ENCODE measurements around the gene C16orf87.

Gene C16orf87

DNA sequence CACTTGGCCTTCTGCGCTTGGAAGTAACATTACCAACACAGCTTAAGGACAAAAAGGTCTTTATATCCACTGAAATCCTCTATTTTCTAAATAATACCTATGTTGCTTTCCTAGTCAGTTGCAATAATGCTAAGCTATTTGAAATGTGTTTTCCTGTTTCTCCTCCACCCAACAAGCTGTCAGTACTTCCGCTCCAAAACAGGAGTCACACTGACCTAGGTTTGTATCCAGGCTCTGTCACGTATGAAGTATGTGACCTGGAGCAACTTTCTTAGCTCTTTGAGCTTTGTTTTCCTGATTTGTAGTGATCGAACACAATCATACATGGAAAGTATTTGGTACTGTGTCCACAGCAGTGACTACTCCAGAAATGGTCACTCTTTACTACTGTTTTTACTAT, 58.5 kb downstream of the C16orf87 start:
- CTCF ChIA-PET: interaction anchor here (1.0 to 1.5 kb wide), 6 partner anchors 13 to 135 kb away, joined by 3 to 4 read pairs (median 4); no protein-coding TSS in a partner anchor

DNA sequence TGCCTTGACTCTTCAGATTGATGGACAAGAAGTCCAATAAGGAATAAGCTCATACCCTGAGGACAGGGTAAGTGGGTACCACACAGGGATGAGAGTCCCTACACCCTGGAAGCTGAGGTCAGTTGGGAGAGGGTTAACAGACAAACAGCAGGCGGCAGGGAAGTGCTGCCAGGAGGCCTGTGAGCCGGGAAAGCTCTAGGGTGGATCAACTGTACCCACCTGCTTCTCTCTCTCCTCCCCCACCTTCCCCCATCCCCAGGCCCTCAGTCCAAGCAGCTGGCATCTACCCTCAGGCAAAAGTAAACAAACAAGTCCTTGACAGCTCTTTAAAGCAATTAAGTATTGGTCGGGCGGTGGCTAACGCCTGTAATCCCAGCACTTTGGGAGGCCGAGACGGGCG, 62.2 kb downstream of the C16orf87 start:
- DNase-seq (ENCODE audit: extremely low spot score): no peak
- POLR2A ChIA-PET: interaction anchor here (0.6 kb wide), 1 partner anchor 19 kb away, joined by 6 read pairs; no protein-coding TSS in a partner anchor
- TF ChIP-seq, protein P1, sequence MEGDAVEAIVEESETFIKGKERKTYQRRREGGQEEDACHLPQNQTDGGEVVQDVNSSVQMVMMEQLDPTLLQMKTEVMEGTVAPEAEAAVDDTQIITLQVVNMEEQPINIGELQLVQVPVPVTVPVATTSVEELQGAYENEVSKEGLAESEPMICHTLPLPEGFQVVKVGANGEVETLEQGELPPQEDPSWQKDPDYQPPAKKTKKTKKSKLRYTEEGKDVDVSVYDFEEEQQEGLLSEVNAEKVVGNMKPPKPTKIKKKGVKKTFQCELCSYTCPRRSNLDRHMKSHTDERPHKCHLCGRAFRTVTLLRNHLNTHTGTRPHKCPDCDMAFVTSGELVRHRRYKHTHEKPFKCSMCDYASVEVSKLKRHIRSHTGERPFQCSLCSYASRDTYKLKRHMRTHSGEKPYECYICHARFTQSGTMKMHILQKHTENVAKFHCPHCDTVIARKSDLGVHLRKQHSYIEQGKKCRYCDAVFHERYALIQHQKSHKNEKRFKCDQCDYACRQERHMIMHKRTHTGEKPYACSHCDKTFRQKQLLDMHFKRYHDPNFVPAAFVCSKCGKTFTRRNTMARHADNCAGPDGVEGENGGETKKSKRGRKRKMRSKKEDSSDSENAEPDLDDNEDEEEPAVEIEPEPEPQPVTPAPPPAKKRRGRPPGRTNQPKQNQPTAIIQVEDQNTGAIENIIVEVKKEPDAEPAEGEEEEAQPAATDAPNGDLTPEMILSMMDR (IDR thresholded peaks at IDR 0.05; ENCODE audit: control extremely low read depth, extremely low read depth, low read depth, missing control alignments): no peak
- CTCF ChIA-PET: interaction anchor here (1.3 to 2.1 kb wide), 2 partner anchors 11 to 19 kb away, joined by 3 to 6 read pairs; no protein-coding TSS in a partner anchor

More for the DNA sequence above, 58.5 kb downstream of the C16orf87 start:
- POLR2A ChIA-PET: no interaction called here
- no peak for DNase-seq (ENCODE audit: extremely low spot score)
- TF ChIP-seq, protein P1 (IDR thresholded peaks at IDR 0.05; ENCODE audit: control extremely low read depth, extremely low read depth, low read depth, missing control alignments): no peak

DNA sequence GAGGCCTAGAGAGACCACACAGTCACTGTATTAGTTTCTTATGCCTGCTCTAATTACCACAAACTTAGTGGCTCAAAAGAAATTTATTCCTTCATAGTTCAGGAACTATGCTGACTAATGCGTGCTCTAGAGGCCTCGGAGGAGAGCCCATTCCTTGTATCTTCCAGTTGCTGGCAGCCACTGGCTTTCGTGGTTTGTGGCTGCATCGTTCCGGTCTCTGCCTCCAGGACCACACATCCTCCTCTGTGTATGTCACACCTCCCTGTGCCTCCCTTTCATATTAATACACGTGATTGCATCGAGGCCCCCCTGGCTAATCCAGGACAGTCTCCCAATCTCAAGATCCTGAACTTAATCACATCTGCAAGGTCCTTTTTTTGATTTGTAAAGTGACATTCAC, 65.9 kb downstream of the C16orf87 start:
- TF ChIP-seq, protein P1 (IDR thresholded peaks at IDR 0.05; ENCODE audit: control extremely low read depth, extremely low read depth, low read depth, missing control alignments): no peak
- DNase-seq (ENCODE audit: extremely low spot score): no peak
- ChIA-PET CTCF (no interaction called here), POLR2A (no interaction called here)

DNA sequence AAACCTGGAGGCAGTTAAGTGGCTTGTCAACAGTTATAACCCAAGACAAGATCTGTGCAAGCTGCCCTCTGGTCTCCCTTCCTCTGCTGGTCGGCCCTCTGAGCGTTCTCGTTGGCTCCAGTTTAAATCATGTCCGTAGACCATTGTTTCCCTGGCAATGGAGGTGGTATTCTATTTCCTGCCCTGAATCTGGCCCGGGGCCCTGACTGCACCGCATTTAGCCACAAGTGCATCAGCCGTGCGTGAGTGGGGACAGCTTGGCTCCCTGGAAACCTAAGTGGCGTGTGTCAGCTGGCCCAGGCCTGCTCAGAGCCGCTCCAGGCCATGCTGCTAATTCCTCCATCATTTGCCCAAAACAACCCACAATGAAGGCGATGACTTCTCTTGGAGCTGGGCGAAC, 67.8 kb downstream of the C16orf87 start:
- ChIA-PET POLR2A (no interaction called here), CTCF (no interaction called here)
- TF ChIP-seq, protein P1 (IDR thresholded peaks at IDR 0.05; ENCODE audit: control extremely low read depth, extremely low read depth, low read depth, missing control alignments): no peak
- DNase-seq (ENCODE audit: extremely low spot score): no peak

DNA sequence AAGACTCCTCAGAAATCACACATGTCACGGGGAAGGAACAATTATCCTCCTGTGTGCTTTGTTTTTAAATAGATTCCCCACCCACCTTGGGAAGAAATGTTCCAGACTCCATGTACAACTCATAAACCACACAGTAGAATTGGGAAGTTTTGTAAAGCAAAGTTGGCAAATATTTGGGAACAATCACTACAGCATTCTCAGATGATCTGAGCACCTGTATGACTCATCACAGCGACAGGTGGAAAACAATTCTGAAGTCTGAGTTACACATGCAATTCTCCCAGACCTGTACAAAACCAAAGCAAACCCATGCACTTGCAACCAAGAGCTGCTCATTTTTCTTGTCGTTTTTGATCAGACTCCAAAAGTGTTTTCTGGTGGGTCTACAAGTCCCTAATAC, 68.4 kb downstream of the C16orf87 start:
- TF ChIP-seq, protein P1 (IDR thresholded peaks at IDR 0.05; ENCODE audit: control extremely low read depth, extremely low read depth, low read depth, missing control alignments): no peak
- POLR2A ChIA-PET: no interaction called here
- no peak for DNase-seq (ENCODE audit: extremely low spot score)
- CTCF ChIA-PET: no interaction called here

DNA sequence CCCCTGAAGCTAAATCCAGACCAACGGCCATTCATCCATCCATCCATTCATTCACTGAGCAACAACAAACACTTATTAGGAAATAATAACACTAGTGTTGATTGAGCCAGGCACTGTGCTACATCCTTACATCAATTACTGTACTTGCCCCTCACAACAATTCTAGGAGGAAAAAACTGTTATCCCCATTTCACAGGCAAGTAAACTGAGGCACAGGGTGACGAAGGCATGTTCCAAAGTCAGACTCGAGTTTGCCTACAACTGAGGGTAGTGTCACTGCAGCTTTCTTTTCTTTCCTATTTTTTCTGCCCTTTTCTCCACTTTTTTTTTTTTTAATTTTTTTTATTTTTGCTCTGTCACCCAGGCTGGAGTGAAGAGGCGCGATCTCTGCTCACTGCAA, 71.7 kb downstream of the C16orf87 start:
- DNase-seq (ENCODE audit: extremely low spot score): no peak
- ChIA-PET CTCF (interaction anchor here (1.1 kb wide), 2 partner anchors 14 to 70 kb away, joined by 3 read pairs; partner anchors contain the start of gene ORC6), POLR2A (interaction anchor here (0.6 kb wide), 1 partner anchor 12 kb away, joined by 3 read pairs; no protein-coding TSS in a partner anchor)
- TF ChIP-seq, protein P1 (IDR thresholded peaks at IDR 0.05; ENCODE audit: control extremely low read depth, extremely low read depth, low read depth, missing control alignments): no peak
